ENCODE results near the gene CD52.

- TF ChIP-seq, protein P1, sequence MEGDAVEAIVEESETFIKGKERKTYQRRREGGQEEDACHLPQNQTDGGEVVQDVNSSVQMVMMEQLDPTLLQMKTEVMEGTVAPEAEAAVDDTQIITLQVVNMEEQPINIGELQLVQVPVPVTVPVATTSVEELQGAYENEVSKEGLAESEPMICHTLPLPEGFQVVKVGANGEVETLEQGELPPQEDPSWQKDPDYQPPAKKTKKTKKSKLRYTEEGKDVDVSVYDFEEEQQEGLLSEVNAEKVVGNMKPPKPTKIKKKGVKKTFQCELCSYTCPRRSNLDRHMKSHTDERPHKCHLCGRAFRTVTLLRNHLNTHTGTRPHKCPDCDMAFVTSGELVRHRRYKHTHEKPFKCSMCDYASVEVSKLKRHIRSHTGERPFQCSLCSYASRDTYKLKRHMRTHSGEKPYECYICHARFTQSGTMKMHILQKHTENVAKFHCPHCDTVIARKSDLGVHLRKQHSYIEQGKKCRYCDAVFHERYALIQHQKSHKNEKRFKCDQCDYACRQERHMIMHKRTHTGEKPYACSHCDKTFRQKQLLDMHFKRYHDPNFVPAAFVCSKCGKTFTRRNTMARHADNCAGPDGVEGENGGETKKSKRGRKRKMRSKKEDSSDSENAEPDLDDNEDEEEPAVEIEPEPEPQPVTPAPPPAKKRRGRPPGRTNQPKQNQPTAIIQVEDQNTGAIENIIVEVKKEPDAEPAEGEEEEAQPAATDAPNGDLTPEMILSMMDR (CRISPR knock-in tag; IDR thresholded peaks at IDR 0.05): peak; percentile 67
- TF ChIP-seq RFX5 (IDR thresholded peaks at IDR 0.05; ENCODE audit: low read depth, low read length): no peak
- TF ChIP-seq FOXM1 (CRISPR knock-in tag; IDR thresholded peaks at IDR 0.05): no peak
- no peak for TF ChIP-seq NR2F1 (CRISPR knock-in tag; IDR thresholded peaks at IDR 0.05)
- no peak for TF ChIP-seq STAT5B (CRISPR knock-in tag; IDR thresholded peaks at IDR 0.05)
Measured at GRCh38 chr1:26327956-26328362, 10.2 kb downstream of the CD52 start.

Data from HepG2 (cell line).